Activated naive CD4-positive, alpha-beta T cell treated with anti-CD3 and anti-CD28 coated beads, Interleukin-2, amount 10 ng/mL, durations not matched to agents 7 days and 5 days (primary cell): ENCODE results near the gene SHCBP1L.

Experiments used
- CTCF ChIA-PET: fragments of 350-600 bp; sonication (Branson Sonifier 250); formaldehyde crosslinking; loops from one replicate; lab custom pipeline; 2021; ENCODE audit warnings: antibody characterized with exemption; lab: Charles Lee
- DNase-seq: peaks from one replicate; pipeline ENCODE4 v3.0.0-alpha.2; 2020
- H3K27ac Mint-ChIP-seq: one replicate; pipeline ENCODE4 v1.8.0; 2021; ENCODE audit warnings: mild to moderate bottlenecking, moderate library complexity, mixed read lengths
- H3K27me3 Mint-ChIP-seq: one replicate; pipeline ENCODE4 v1.8.0; 2021; ENCODE audit warnings: mild to moderate bottlenecking, mixed read lengths
- H3K36me3 Mint-ChIP-seq: one replicate; pipeline ENCODE4 v1.8.0; 2021; ENCODE audit warnings: mixed read lengths
- H3K4me1 Mint-ChIP-seq: one replicate; pipeline ENCODE4 v1.8.0; 2021; ENCODE audit warnings: mixed read lengths
- H3K4me3 Mint-ChIP-seq: one replicate; pipeline ENCODE4 v1.8.0; 2021; ENCODE audit warnings: mild to moderate bottlenecking, moderate library complexity, mixed read lengths
- H3K9me3 Mint-ChIP-seq: one replicate; pipeline ENCODE4 v1.8.0; 2021; ENCODE audit warnings: mixed read lengths

SHCBP1L gene

DNA sequence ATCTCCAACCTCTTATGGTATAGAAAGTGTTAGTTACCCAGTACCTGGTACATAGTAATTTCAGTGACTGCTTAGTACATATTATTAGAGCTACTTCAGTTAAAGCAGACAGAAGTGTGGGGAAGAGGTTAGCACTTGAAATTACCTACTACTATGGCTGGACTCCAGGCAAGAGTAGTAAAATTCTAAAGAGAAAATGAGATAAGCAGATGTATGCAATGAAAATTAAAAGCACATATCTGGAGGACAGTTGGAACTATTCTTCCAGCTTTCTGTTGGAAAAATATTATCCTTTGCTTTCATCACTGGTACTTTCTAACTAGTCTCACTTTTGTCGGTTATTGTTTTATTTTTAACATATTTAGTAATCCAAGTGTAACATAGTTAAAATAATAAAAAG, 90.1 kb downstream of the SHCBP1L start:
- DNase-seq, result no peak
- Mint-ChIP-seq H3K4me1 (no peaks in the 10 kb centered on the region), H3K27me3 (no peaks in the 10 kb centered on the region), H3K27ac (no peak overlapping the region), H3K36me3 (peaks cover 81% of the 10 kb centered on the region), H3K9me3 (no peaks in the 10 kb centered on the region), H3K4me3 (no peak overlapping the region)
- CTCF ChIA-PET, result no interaction called here

- CTCF ChIA-PET, result no interaction called here
- DNase-seq, result no peak
- Mint-ChIP-seq H3K36me3 (peaks cover 81% of the 10 kb centered on the region), H3K4me1 (no peaks in the 10 kb centered on the region), H3K9me3 (no peaks in the 10 kb centered on the region), H3K27ac (no peak overlapping the region), H3K27me3 (no peaks in the 10 kb centered on the region), H3K4me3 (no peak overlapping the region)
These were observed 91.0 kb downstream of the SHCBP1L start for GRCh38 chr1:182861994-182862393.

GRCh38 chr1:182860658-182861057, 92.3 kb downstream of the SHCBP1L start:
- H3K4me3 Mint-ChIP-seq, result no peak overlapping the region
- peaks cover 76% of the 10 kb centered on the region for H3K36me3 Mint-ChIP-seq
- H3K27me3 Mint-ChIP-seq, result no peaks in the 10 kb centered on the region
- H3K9me3 Mint-ChIP-seq, result no peaks in the 10 kb centered on the region
- H3K4me1 Mint-ChIP-seq, result no peaks in the 10 kb centered on the region
- H3K27ac Mint-ChIP-seq, result no peak overlapping the region
- no peak for DNase-seq
- CTCF ChIA-PET, result no interaction called here

- DNase-seq, result no peak
- H3K4me1 Mint-ChIP-seq, result no peaks in the 10 kb centered on the region
- H3K36me3 Mint-ChIP-seq, result peaks cover 82% of the 10 kb centered on the region
- no peak overlapping the region for H3K27ac Mint-ChIP-seq
- no peaks in the 10 kb centered on the region for H3K27me3 Mint-ChIP-seq
- no peaks in the 10 kb centered on the region for H3K9me3 Mint-ChIP-seq
- H3K4me3 Mint-ChIP-seq, result no peak overlapping the region
- CTCF ChIA-PET, result no interaction called here
These were observed 95.8 kb downstream of the SHCBP1L start for GRCh38 chr1:182857212-182857611.

GRCh38 chr1:182855911-182856310, 97.1 kb downstream of the SHCBP1L start:
- Mint-ChIP-seq H3K36me3 (peaks cover 78% of the 10 kb centered on the region), H3K27ac (no peak overlapping the region), H3K27me3 (no peaks in the 10 kb centered on the region), H3K9me3 (no peaks in the 10 kb centered on the region), H3K4me1 (no peaks in the 10 kb centered on the region), H3K4me3 (no peak overlapping the region)
- no peak for DNase-seq
- CTCF ChIA-PET, result no interaction called here

DNA sequence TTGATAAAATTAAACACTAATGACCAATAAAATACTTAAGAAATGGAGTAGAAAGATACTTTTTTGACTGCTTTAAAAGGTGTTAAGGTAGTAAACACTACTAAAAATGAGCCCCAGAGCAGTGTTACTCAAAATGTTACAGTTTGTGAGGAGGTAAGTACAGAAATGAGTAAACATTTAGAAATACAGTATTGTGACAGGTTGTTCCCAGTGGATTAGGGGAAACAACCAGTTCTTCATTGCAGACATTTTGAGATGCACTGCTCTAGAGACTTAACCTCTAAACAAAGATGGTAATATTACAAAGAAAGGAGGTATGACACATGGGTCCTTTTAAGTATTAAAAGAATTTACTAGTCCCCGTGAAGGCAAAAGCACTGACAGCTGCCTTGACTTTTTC, 101.1 kb downstream of the SHCBP1L start:
- H3K4me1 Mint-ChIP-seq, result peaks cover 31% of the 10 kb centered on the region
- H3K27ac Mint-ChIP-seq, result no peak overlapping the region
- CTCF ChIA-PET, result no interaction called here
- peaks cover 78% of the 10 kb centered on the region for H3K36me3 Mint-ChIP-seq
- DNase-seq, result no peak
- no peak overlapping the region for H3K4me3 Mint-ChIP-seq
- H3K9me3 Mint-ChIP-seq, result no peaks in the 10 kb centered on the region
- no peaks in the 10 kb centered on the region for H3K27me3 Mint-ChIP-seq

DNA sequence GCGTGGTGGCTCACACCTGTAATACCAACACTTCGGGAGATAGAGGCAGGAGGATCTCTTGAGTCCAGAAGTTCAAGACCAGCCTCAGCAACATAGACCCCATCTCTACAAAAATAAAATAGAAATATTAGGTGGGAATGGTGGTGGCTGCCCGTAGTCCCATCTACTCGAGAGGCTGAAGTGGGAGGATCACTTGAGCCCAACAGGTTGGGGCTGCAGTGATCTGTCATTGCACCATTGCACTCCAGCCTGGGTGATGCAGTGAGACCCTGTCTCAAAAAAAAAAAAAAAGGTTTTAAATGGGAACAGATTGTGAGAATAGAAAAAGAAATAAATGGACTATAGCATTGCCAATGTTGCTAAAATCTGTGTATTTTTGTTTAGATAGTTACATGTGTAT, 102.6 kb downstream of the SHCBP1L start:
- H3K27ac Mint-ChIP-seq, result no peak overlapping the region
- CTCF ChIA-PET, result no interaction called here

More for the DNA sequence above, 102.6 kb downstream of the SHCBP1L start:
- no peaks in the 10 kb centered on the region for H3K9me3 Mint-ChIP-seq
- H3K4me1 Mint-ChIP-seq, result peaks cover 40% of the 10 kb centered on the region
- H3K36me3 Mint-ChIP-seq, result peaks cover 77% of the 10 kb centered on the region
- DNase-seq, result no peak
- no peaks in the 10 kb centered on the region for H3K27me3 Mint-ChIP-seq
- no peak overlapping the region for H3K4me3 Mint-ChIP-seq
